Activated B cell treated with CpG ODN at 0.5 μM for 24 hours (primary cell): ENCODE results near the gene ZDHHC14. TPM values are rescaled to one million over a fixed set of nuclear protein-coding genes. Genes with fewer than 3 reads are reported as not detected.

Experiments
- ATAC-seq: fragments of 200-7000 bp; cut with Tn5 transposase; one replicate; pipeline ENCODE4 v1.10.0; 2021; ENCODE audit warnings: low read depth, mild to moderate bottlenecking, moderate library complexity
- CTCF ChIA-PET: fragments of 350-600 bp; sonication (Branson Sonifier 250); formaldehyde crosslinking; loops from one replicate; lab custom pipeline; 2021; ENCODE audit warnings: antibody characterized with exemption; lab: Charles Lee
- POLR2A ChIA-PET: fragments of 350-600 bp; sonication (Branson Sonifier 250); formaldehyde crosslinking; loops from one replicate; lab custom pipeline; 2021; ENCODE audit warnings: antibody characterized with exemption; lab: Charles Lee
- DNase-seq: peaks from one replicate; pipeline ENCODE4 v3.0.0; 2022
- H3K27ac Mint-ChIP-seq: one replicate; pipeline ENCODE4 v1.8.0; 2020; ENCODE audit warnings: mixed read lengths
- H3K27me3 Mint-ChIP-seq: one replicate; pipeline ENCODE4 v1.8.0; 2021; ENCODE audit warnings: mixed read lengths
- H3K36me3 Mint-ChIP-seq: one replicate; pipeline ENCODE4 v1.8.0; 2021; ENCODE audit warnings: low read depth, mixed read lengths
- H3K4me1 Mint-ChIP-seq: one replicate; pipeline ENCODE4 v1.8.0; 2021; ENCODE audit warnings: mixed read lengths
- H3K4me3 Mint-ChIP-seq: one replicate; pipeline ENCODE4 v1.8.0; 2020; ENCODE audit warnings: mild to moderate bottlenecking, mixed read lengths
- H3K9me3 Mint-ChIP-seq: one replicate; pipeline ENCODE4 v1.8.0; 2020; ENCODE audit warnings: mixed read lengths
- intact Hi-C: fragments of 100-400 bp; cut with micrococcal nuclease; formaldehyde crosslinking; loops from one replicate; pipeline ENCODE4 v1.15.1; 2024
- total RNA-seq: library from RNA; stranded (reverse); gene quantifications from 2 replicates; pipeline ENCODE4 v1.2.3, GENCODE V29; 2022
- TF ChIP-seq, protein P1 (sequence below): fragments of 200-600 bp; IDR thresholded peaks from one replicate; pipeline ENCODE4 v1.8.0; 2022; ENCODE audit warnings: antibody characterized with exemption, mild to moderate bottlenecking

Gene ZDHHC14
- total RNA-seq, 1 donor from 2014 or later = 25.3 TPM

- H3K4me1 Mint-ChIP-seq = peaks cover 48% of the 10 kb centered on the region
Measured at GRCh38 chr6:157427969-157428368, 47.0 kb downstream of the ZDHHC14 start.

GRCh38 chr6:157428427-157429202 lies 47.6 kb downstream of the ZDHHC14 start:
- TF ChIP-seq, protein P1, sequence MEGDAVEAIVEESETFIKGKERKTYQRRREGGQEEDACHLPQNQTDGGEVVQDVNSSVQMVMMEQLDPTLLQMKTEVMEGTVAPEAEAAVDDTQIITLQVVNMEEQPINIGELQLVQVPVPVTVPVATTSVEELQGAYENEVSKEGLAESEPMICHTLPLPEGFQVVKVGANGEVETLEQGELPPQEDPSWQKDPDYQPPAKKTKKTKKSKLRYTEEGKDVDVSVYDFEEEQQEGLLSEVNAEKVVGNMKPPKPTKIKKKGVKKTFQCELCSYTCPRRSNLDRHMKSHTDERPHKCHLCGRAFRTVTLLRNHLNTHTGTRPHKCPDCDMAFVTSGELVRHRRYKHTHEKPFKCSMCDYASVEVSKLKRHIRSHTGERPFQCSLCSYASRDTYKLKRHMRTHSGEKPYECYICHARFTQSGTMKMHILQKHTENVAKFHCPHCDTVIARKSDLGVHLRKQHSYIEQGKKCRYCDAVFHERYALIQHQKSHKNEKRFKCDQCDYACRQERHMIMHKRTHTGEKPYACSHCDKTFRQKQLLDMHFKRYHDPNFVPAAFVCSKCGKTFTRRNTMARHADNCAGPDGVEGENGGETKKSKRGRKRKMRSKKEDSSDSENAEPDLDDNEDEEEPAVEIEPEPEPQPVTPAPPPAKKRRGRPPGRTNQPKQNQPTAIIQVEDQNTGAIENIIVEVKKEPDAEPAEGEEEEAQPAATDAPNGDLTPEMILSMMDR = no peak
- CTCF ChIA-PET = no interaction called here
- Mint-ChIP-seq H3K4me1 (peaks cover 48% of the 10 kb centered on the region), H3K9me3 (no peaks in the 10 kb centered on the region), H3K27me3 (no peaks in the 10 kb centered on the region), H3K4me3 (no peak overlapping the region), H3K36me3 (peaks cover 5% of the 10 kb centered on the region), H3K27ac (no peak overlapping the region)
- intact Hi-C loops = no loop called here
- POLR2A ChIA-PET = interaction anchor here (0.6 kb wide), 1 partner anchor 405 kb away, joined by 5 read pairs; no protein-coding TSS in a partner anchor
- no peak for ATAC-seq
- DNase-seq = no peak

More at GRCh38 chr6:157427969-157428368, 47.0 kb downstream of the ZDHHC14 start:
- Mint-ChIP-seq H3K27ac (no peak overlapping the region), H3K27me3 (no peaks in the 10 kb centered on the region), H3K36me3 (peaks cover 7% of the 10 kb centered on the region), H3K4me3 (no peak overlapping the region), H3K9me3 (no peaks in the 10 kb centered on the region)
- ATAC-seq (no peak), DNase-seq (no peak)
- TF ChIP-seq, protein P1 = no peak
- ChIA-PET CTCF (no interaction called here), POLR2A (interaction anchor here (0.6 kb wide), 1 partner anchor 406 kb away, joined by 5 read pairs; no protein-coding TSS in a partner anchor)
- intact Hi-C loops = no loop called here

DNA sequence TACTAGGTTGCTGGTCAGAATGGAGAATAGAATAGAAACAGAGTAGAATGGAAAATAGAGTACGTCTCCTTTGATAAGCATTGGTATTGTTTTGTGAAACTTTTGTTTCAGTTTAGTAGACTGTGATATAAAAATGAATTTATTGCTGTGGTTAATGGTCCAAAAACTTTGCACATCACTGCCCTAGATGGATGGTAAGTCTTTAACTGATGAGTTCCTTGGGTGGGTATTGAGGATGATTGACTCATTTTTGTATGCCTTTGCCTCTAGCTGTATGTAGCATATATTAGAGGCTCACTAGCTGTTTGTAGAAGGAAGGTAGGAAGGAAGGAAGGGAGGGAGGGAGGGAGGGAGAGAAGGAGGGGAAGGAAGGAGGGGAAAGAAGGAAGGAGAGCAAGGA lies 48.3 kb downstream of the ZDHHC14 start:
- TF ChIP-seq, protein P1 = no peak
- CTCF ChIA-PET = no interaction called here
- Mint-ChIP-seq H3K27ac (no peak overlapping the region), H3K4me3 (no peak overlapping the region), H3K9me3 (no peaks in the 10 kb centered on the region), H3K36me3 (peaks cover 5% of the 10 kb centered on the region), H3K4me1 (peaks cover 46% of the 10 kb centered on the region), H3K27me3 (no peaks in the 10 kb centered on the region)
- POLR2A ChIA-PET = no interaction called here
- DNase-seq (no peak), ATAC-seq (no peak)
- intact Hi-C loops = no loop called here

GRCh38 chr6:157430834-157431233 lies 49.8 kb downstream of the ZDHHC14 start:
- Mint-ChIP-seq H3K27ac (no peak overlapping the region), H3K4me1 (peaks cover 40% of the 10 kb centered on the region), H3K27me3 (no peaks in the 10 kb centered on the region), H3K4me3 (no peak overlapping the region), H3K36me3 (peaks cover 5% of the 10 kb centered on the region), H3K9me3 (no peaks in the 10 kb centered on the region)
- ChIA-PET POLR2A (no interaction called here), CTCF (interaction anchor here (1.1 kb wide), 1 partner anchor 13 kb away, joined by 3 read pairs; no protein-coding TSS in a partner anchor)
- TF ChIP-seq, protein P1 = no peak
- ATAC-seq (no peak), DNase-seq (no peak)
- intact Hi-C loops = no loop called here

- TF ChIP-seq, protein P1 = no peak
- H3K4me3 Mint-ChIP-seq = no peak overlapping the region
- H3K36me3 Mint-ChIP-seq = peaks cover 3% of the 10 kb centered on the region
- no peak overlapping the region for H3K27ac Mint-ChIP-seq
- ATAC-seq = no peak
- H3K9me3 Mint-ChIP-seq = no peaks in the 10 kb centered on the region
- no peak for DNase-seq
- intact Hi-C loops = no loop called here
- peaks cover 26% of the 10 kb centered on the region for H3K4me1 Mint-ChIP-seq
- H3K27me3 Mint-ChIP-seq = no peaks in the 10 kb centered on the region
- POLR2A ChIA-PET = no interaction called here
- CTCF ChIA-PET = no interaction called here
Measured at GRCh38 chr6:157432231-157432891, 51.4 kb downstream of the ZDHHC14 start.
